GM12878 (cell line): ENCODE data around the gene YPEL4.

Experiments used
- CTCF ChIP-seq, 3 experiments: IDR thresholded peaks in 2 of 3; conservative IDR thresholded peaks in 1 of 3; 2 replicates each; pipeline ENCODE4 v1.5.1; 2011; ENCODE audit warnings: low read depth in 3 of 3, low read length in 3 of 3, mild to moderate bottlenecking in 3 of 3, control low read depth in 2 of 3, moderate library complexity in 2 of 3, inconsistent platforms in 1 of 3, mixed read lengths in 1 of 3; ENCODE audit not compliant: control insufficient read depth in 2 of 3, insufficient read depth in 1 of 3; ENCODE audit errors: extremely low read depth in 1 of 3
- EZH2 ChIP-seq: IDR thresholded peaks from 2 replicates; pipeline ENCODE4 v1.6.1; 2012; ENCODE audit warnings: low read depth, mild to moderate bottlenecking, control low read depth, inconsistent platforms, low read length, borderline replicate concordance; ENCODE audit not compliant: control insufficient read depth
- HDGF ChIP-seq: fragments of 450-650 bp; IDR thresholded peaks from 2 replicates; pipeline ENCODE4 v1.6.1; 2016; ENCODE audit warnings: antibody characterized with exemption
- NRF1 ChIP-seq: conservative IDR thresholded peaks from 2 replicates; pipeline ENCODE4 v1.6.1; 2011; ENCODE audit warnings: mild to moderate bottlenecking, low read depth, low read length, improper control_type of control experiment
- RAD21 ChIP-seq: IDR thresholded peaks from 2 replicates; pipeline ENCODE4 v1.6.1; 2011; ENCODE audit warnings: mild to moderate bottlenecking, low read depth, low read length, moderate library complexity; ENCODE audit not compliant: insufficient read depth
- ZBTB11 ChIP-seq: fragments of 450-650 bp; formaldehyde crosslinking; IDR thresholded peaks from 2 replicates; pipeline ENCODE4 v1.5.0; 2022; ENCODE audit warnings: mild to moderate bottlenecking, missing genetic modification characterization

GRCh38 chr11:57618438-57618837, 31.3 kb downstream of the YPEL4 start:
- TF ChIP-seq ZBTB11 (CRISPR knock-in tag), result no peak
- TF ChIP-seq HDGF, result no peak
- TF ChIP-seq CTCF (IDR thresholded peaks at IDR 0.05 in 2 of 3, conservative IDR thresholded peaks at IDR 0.05 in 1 of 3; ENCODE audit: control insufficient read depth in 2 of 3, extremely low read depth in 1 of 3, insufficient read depth in 1 of 3, low read depth in 3 of 3, low read length in 3 of 3), result no peak
- no peak for TF ChIP-seq RAD21
- no peak for TF ChIP-seq EZH2
- TF ChIP-seq NRF1, result no peak
